HepG2 (cell line): ENCODE results near the gene RSPRY1. TPM values are rescaled to one million over a fixed set of nuclear protein-coding genes. Genes with fewer than 3 reads are reported as not detected.

Source experiments
- ATAC-seq: fragments of 200-7000 bp; cut with Tn5 transposase; 3 replicates; pipeline ENCODE4 v1.9.1; 2020; ENCODE audit warnings: mild to moderate bottlenecking, moderate library complexity
- BruUV-seq: library from RNA; stranded (reverse); fragments of 400-500 nt; replicated peaks from 2 replicates; lab custom pipeline; 2021; lab: Mats Ljungman, UMichigan
- CTCF ChIA-PET: fragments of 300-600 bp; formaldehyde crosslinking; extraction: SDS; loops from one replicate; lab custom pipeline; 2021; ENCODE audit warnings: low total read pairs, inconsistent platforms, low intra/inter-chr PET ratio; lab: Yijun Ruan, JAX
- POLR2A ChIA-PET: fragments of 350-600 bp; sonication (Branson Sonifier 250); formaldehyde crosslinking; loops from one replicate; lab custom pipeline; 2020; ENCODE audit warnings: antibody characterized with exemption, inconsistent platforms; lab: Yijun Ruan, JAX
- DNase-seq: peaks from one replicate; pipeline ENCODE4 v3.0.0-alpha.2; 2015; ENCODE audit warnings: low spot score
- FAIRE-seq: peaks from 3 replicates; lab custom pipeline; 2011; peaks lifted over from hg19 to GRCh38; lab: Jason Lieb, UNC
- H2AFZ ChIP-seq: one replicate; pipeline ENCODE4 v1.6.1; 2011; ENCODE audit warnings: low read length, inconsistent platforms
- H3K27ac ChIP-seq: fragments of 300-600 bp; 3 replicates; pipeline ENCODE4 v1.8.0; 2011; ENCODE audit warnings: mixed run types, mild to moderate bottlenecking, mixed read lengths, low read length, inconsistent platforms; ENCODE audit not compliant: insufficient read depth; ENCODE audit errors: extremely low read length
- H3K27me3 ChIP-seq, 2 experiments: fragments of 200-600 bp in 1 of 2; 2 replicates in 1 of 2; 3 replicates in 1 of 2; pipeline versions ENCODE4 v1.6.0 to v1.8.0; 2011; ENCODE audit warnings: low read length in 2 of 2, mild to moderate bottlenecking in 2 of 2, moderate library complexity in 2 of 2, inconsistent platforms in 1 of 2; ENCODE audit not compliant: insufficient read depth in 2 of 2, control insufficient read depth in 1 of 2
- H3K36me3 ChIP-seq, 2 experiments: fragments of 200-600 bp in 1 of 2; replicated peaks in 1 of 2; 2 replicates in 1 of 2; 3 replicates in 1 of 2; pipeline versions ENCODE4 v1.5.1 to v1.8.0; 2011; ENCODE audit warnings: low read length in 2 of 2, inconsistent platforms in 1 of 2; ENCODE audit not compliant: insufficient read depth in 2 of 2, control insufficient read depth in 1 of 2
- H3K4me1 ChIP-seq: 2 replicates; pipeline ENCODE4 v1.5.1; 2012; ENCODE audit warnings: low read length, inconsistent platforms; ENCODE audit not compliant: insufficient read depth
- H3K4me2 ChIP-seq: 2 replicates; pipeline ENCODE4 v1.6.0; 2011; ENCODE audit warnings: low read depth, low read length, inconsistent platforms
- H3K4me3 ChIP-seq, 3 experiments: fragments of 200-600 bp in 1 of 3; sonication (generic), shearing (Covaris generic) in 1 of 3; replicated peaks in 1 of 3; 2 replicates each; pipeline ENCODE4 v1.5.1; 2011 to 2016; ENCODE audit warnings: low read length in 3 of 3, inconsistent platforms in 2 of 3, low read depth in 2 of 3, mild to moderate bottlenecking in 2 of 3, control low read depth in 1 of 3, mixed read lengths in 1 of 3; ENCODE audit not compliant: insufficient read depth in 1 of 3
- H3K79me2 ChIP-seq: one replicate; pipeline ENCODE4 v1.6.1; 2011; ENCODE audit warnings: low read length, inconsistent platforms; ENCODE audit not compliant: insufficient read depth
- H3K9ac ChIP-seq: 2 replicates; pipeline ENCODE4 v1.6.0; 2011; ENCODE audit warnings: mild to moderate bottlenecking, low read depth, low read length, inconsistent platforms; ENCODE audit not compliant: insufficient read depth
- H3K9me3 ChIP-seq: 2 replicates; pipeline ENCODE4 v1.5.1; 2012; ENCODE audit warnings: mild to moderate bottlenecking, low read length
- H4K20me1 ChIP-seq: 2 replicates; pipeline ENCODE4 v1.6.0; 2011; ENCODE audit warnings: inconsistent platforms, mild to moderate bottlenecking, low read length, moderate library complexity; ENCODE audit not compliant: insufficient read depth
- AGO1 ChIP-seq: fragments of 200-400 bp; formaldehyde crosslinking; IDR thresholded peaks from 2 replicates; pipeline ENCODE4 v1.6.1; 2017; ENCODE audit warnings: mild to moderate bottlenecking, low read depth, low read length, moderate library complexity; ENCODE audit not compliant: poor library complexity, severe bottlenecking
- GZF1 ChIP-seq: sonication (generic); formaldehyde crosslinking; IDR thresholded peaks from 2 replicates; pipeline ENCODE4 v1.5.1; 2020; ENCODE audit warnings: mild to moderate bottlenecking, missing genetic modification reagents
- KAT2B ChIP-seq: fragments of 150-350 bp; IDR thresholded peaks from 2 replicates; pipeline ENCODE4 v1.6.1; 2014; ENCODE audit warnings: low read depth, low read length, borderline replicate concordance
- NPAS2 ChIP-seq: sonication (generic); formaldehyde crosslinking; IDR thresholded peaks from 2 replicates; pipeline ENCODE4 v1.8.0; 2022; ENCODE audit warnings: mild to moderate bottlenecking, missing genetic modification reagents, borderline replicate concordance
- NR2F1 ChIP-seq, 2 experiments: fragments of 450-650 bp in 1 of 2; formaldehyde crosslinking in 1 of 2; IDR thresholded peaks; 2 replicates each; pipeline versions ENCODE4 v1.5.0 to v1.6.1; 2016 to 2020; ENCODE audit warnings: mild to moderate bottlenecking in 1 of 2, missing compliant biosample characterization in 1 of 2, missing genetic modification reagents in 1 of 2, moderate library complexity in 1 of 2
- POLR2AphosphoS5 ChIP-seq: IDR thresholded peaks from 2 replicates; pipeline ENCODE4 v1.6.1; 2012; ENCODE audit warnings: low read depth, low read length
- PRPF4 ChIP-seq: fragments of 200-400 bp; formaldehyde crosslinking; IDR thresholded peaks from 2 replicates; pipeline ENCODE4 v1.6.1; 2016; ENCODE audit warnings: low read length, low read depth; ENCODE audit not compliant: poor library complexity, severe bottlenecking
- RBM39 ChIP-seq: fragments of 200-400 bp; formaldehyde crosslinking; IDR thresholded peaks from one replicate; pipeline ENCODE4 v1.6.1; 2018; ENCODE audit warnings: antibody characterized with exemption, mild to moderate bottlenecking, low read depth, low read length; ENCODE audit not compliant: poor library complexity, severe bottlenecking
- RCOR2 ChIP-seq: IDR thresholded peaks from 2 replicates; pipeline ENCODE4 v1.6.1; 2016; ENCODE audit warnings: missing biosample characterization, missing genetic modification reagents
- RORA ChIP-seq: sonication (generic); formaldehyde crosslinking; IDR thresholded peaks from 2 replicates; pipeline ENCODE4 v1.5.0; 2020; ENCODE audit warnings: mild to moderate bottlenecking, missing genetic modification reagents, moderate library complexity
- SMC3 ChIP-seq: IDR thresholded peaks from 2 replicates; pipeline ENCODE4 v1.6.1; 2011; ENCODE audit warnings: low read length, improper control_type of control experiment
- SRSF9 ChIP-seq: fragments of 200-400 bp; formaldehyde crosslinking; IDR thresholded peaks from 2 replicates; pipeline ENCODE4 v1.6.1; 2018; ENCODE audit warnings: borderline replicate concordance, mild to moderate bottlenecking, low read depth, low read length; ENCODE audit not compliant: insufficient read depth, poor library complexity, severe bottlenecking
- ZEB1 ChIP-seq: IDR thresholded peaks from 2 replicates; pipeline ENCODE4 v1.6.1; 2012; ENCODE audit warnings: mild to moderate bottlenecking, low read depth, inconsistent platforms; ENCODE audit not compliant: insufficient replicate concordance
- ZFP82 ChIP-seq: sonication (generic); formaldehyde crosslinking; IDR thresholded peaks from 2 replicates; pipeline ENCODE4 v1.5.1; 2020; ENCODE audit warnings: mild to moderate bottlenecking, missing genetic modification reagents, borderline replicate concordance
- ZNF121 ChIP-seq: sonication (generic); formaldehyde crosslinking; IDR thresholded peaks from 2 replicates; pipeline ENCODE4 v1.5.0; 2020; ENCODE audit warnings: mild to moderate bottlenecking, missing genetic modification reagents
- ZNF3 ChIP-seq: IDR thresholded peaks from 2 replicates; pipeline ENCODE4 v1.7.0; 2017; ENCODE audit warnings: inconsistent platforms
- ZNF530 ChIP-seq: sonication (generic); formaldehyde crosslinking; IDR thresholded peaks from 2 replicates; pipeline ENCODE4 v1.5.0; 2020; ENCODE audit warnings: low read depth, mild to moderate bottlenecking, missing genetic modification reagents
- ZNF552 ChIP-seq: sonication (generic); formaldehyde crosslinking; IDR thresholded peaks from 2 replicates; pipeline ENCODE4 v1.9.0; 2022; ENCODE audit warnings: missing genetic modification reagents, mild to moderate bottlenecking, borderline replicate concordance
- ZNF768 ChIP-seq: sonication (generic); formaldehyde crosslinking; IDR thresholded peaks from 2 replicates; pipeline ENCODE4 v1.4.0; 2020; ENCODE audit warnings: missing genetic modification reagents
- ZNF781 ChIP-seq: sonication (generic); formaldehyde crosslinking; IDR thresholded peaks from 2 replicates; pipeline ENCODE4 v1.5.1; 2020; ENCODE audit warnings: borderline replicate concordance, mild to moderate bottlenecking, missing genetic modification reagents; ENCODE audit errors: not compliant biosample characterization
- ZNF841 ChIP-seq: sonication (generic); formaldehyde crosslinking; IDR thresholded peaks from 2 replicates; pipeline ENCODE4 v1.8.1; 2023; ENCODE audit warnings: missing genetic modification reagents, borderline replicate concordance
- ZSCAN21 ChIP-seq: sonication (generic); formaldehyde crosslinking; IDR thresholded peaks from 2 replicates; pipeline ENCODE4 v1.8.0; 2022; ENCODE audit warnings: mild to moderate bottlenecking, missing genetic modification reagents, moderate library complexity, borderline replicate concordance
- WGBS: methylation state at CpG from one replicate; pipeline ENCODE4 v1.1.6; 2017; ENCODE audit warnings: low lambda C conversion rate; 5-methylcytosine and 5-hydroxymethylcytosine counted together
- in situ Hi-C: cut with HindIII; loops from 2 replicates; pipeline ENCODE4 v1.10.0; 2017; ENCODE audit warnings: low pct_unique_long_range_greater_than_20kb; ENCODE audit not compliant: extremely low pct_ligation_motif_present
- intact Hi-C: fragments of 100-400 bp; cut with micrococcal nuclease; formaldehyde crosslinking; loops from one replicate; pipeline ENCODE4 v1.10.0; 2022; ENCODE audit not compliant: unreplicated experiment
- polyA plus RNA-seq, 8 experiments: library from polyadenylated mRNA; depleted of rRNA in 3 of 8; stranded (reverse) in 7 of 8; unstranded in 1 of 8; fragments of >200 nt; fragmentation: Illumina TruSeq in 4 of 8; extraction: Trizol in 4 of 8; gene quantifications; 2 replicates each; pipeline versions ENCODE4 v1.2.1 to v1.2.3, GENCODE V29; 2011 to 2016; ENCODE audit warnings: low read depth in 4 of 8, missing spikeins in 1 of 8, mixed read lengths in 1 of 8; ENCODE audit not compliant: insufficient read depth in 1 of 8
- total RNA-seq, 5 experiments: library from RNA; depleted of rRNA; stranded (reverse); fragments of >200 nt; fragmentation: Illumina TruSeq; extraction: Trizol; gene quantifications; 2 replicates each; pipeline ENCODE4 v1.2.3, GENCODE V29; 2016; ENCODE audit warnings: low read depth in 1 of 5
- TF ChIP-seq, protein P1 (sequence below): sonication (generic); formaldehyde crosslinking; IDR thresholded peaks from 2 replicates; pipeline ENCODE4 v1.5.0; 2020; ENCODE audit warnings: mild to moderate bottlenecking, missing genetic modification reagents

Gene RSPRY1
- total and polyA plus RNA-seq, 2 of the 13 experiments (the other 11 are each of a cell fraction or from before 2014, with no cell fraction given): 53.4 to 61.0 TPM

DNA sequence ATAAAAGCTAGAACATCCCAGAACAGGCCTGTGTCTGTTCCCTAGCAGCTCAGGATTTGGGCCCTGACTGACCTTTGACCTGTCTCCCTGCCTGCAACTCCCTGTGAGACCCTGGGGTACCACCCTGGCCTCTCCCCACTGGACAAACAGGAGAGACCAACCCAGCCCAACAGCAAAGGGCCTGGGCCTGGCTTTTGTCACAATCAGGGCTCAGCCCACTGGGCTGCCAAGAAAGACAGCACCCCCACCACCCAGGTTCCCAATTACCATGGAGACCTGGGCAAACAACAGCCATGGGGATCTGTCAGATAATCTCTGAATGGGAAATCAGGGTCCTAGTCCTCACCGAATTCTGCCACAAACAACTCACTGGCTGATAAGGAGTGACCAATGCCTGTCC is 87.2 kb downstream of the RSPRY1 start (continued):
- no peak for TF ChIP-seq ZNF841 (CRISPR knock-in tag)
- TF ChIP-seq, protein P1, sequence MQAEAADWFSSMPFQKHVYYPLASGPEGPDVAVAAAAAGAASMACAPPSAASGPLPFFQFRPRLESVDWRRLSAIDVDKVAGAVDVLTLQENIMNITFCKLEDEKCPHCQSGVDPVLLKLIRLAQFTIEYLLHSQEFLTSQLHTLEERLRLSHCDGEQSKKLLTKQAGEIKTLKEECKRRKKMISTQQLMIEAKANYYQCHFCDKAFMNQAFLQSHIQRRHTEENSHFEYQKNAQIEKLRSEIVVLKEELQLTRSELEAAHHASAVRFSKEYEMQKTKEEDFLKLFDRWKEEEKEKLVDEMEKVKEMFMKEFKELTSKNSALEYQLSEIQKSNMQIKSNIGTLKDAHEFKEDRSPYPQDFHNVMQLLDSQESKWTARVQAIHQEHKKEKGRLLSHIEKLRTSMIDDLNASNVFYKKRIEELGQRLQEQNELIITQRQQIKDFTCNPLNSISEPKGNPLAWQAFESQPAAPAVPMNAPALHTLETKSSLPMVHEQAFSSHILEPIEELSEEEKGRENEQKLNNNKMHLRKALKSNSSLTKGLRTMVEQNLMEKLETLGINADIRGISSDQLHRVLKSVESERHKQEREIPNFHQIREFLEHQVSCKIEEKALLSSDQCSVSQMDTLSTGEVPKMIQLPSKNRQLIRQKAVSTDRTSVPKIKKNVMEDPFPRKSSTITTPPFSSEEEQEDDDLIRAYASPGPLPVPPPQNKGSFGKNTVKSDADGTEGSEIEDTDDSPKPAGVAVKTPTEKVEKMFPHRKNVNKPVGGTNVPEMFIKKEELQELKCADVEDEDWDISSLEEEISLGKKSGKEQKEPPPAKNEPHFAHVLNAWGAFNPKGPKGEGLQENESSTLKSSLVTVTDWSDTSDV (CRISPR knock-in tag): peak; percentile 31; the same call in 1 of the 2 replicates

DNA sequence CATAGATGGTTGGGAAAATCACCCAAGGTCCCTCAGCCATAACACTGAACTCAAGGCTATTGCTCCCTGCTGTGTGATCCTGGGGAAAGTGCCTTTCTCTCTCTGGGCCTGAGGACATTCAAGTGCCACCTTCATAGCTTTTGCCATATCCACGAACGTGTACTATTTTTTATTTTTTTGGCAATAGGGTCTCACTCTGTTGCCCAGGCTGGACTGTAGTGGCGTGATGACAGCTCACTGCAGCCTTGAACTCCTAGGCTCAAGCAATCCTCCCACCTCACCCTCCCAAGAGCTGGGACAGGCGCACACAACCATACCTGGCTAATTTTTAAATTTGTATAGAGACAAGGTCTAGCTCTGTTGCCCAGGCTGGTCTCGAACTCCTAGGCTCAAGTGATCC is 87.7 kb downstream of the RSPRY1 start:
- Histone ChIP-seq H3K9ac (no peak overlapping the region), H2AFZ (no peak overlapping the region), H3K36me3 (peaks cover 3 to 7% of the 10 kb centered on the region in 2 experiments; a peak in 2 of 5 replicates), H3K4me2 (no peak overlapping the region), H3K79me2 (peaks cover 45% of the 10 kb centered on the region), H3K4me1 (peaks cover 100% of the 10 kb centered on the region), H3K27me3 (no peaks in the 10 kb centered on the region), H3K9me3 (no peaks in the 10 kb centered on the region), H4K20me1 (peaks cover 11% of the 10 kb centered on the region; the same call in 1 of the 2 replicates), H3K27ac (peak overlapping the region; percentile 11), H3K4me3 (no peak overlapping the region)
- ATAC-seq (no peak), DNase-seq (no peak), FAIRE-seq (no peak)
- 86% methylated on average over 5 of the region's 5 CpGs for WGBS
- CTCF ChIA-PET: no interaction called here
- POLR2A ChIA-PET: no interaction called here
- intact Hi-C loops (no loop called here), in situ Hi-C loops (no loop called here)
- BruUV-seq: no TSS peak
- no peak for TF ChIP-seq ZSCAN21 (CRISPR knock-in tag)
- TF ChIP-seq ZEB1: no peak
- TF ChIP-seq ZNF530 (CRISPR knock-in tag): no peak
- no peak for TF ChIP-seq SRSF9
- TF ChIP-seq NPAS2 (CRISPR knock-in tag): no peak
- TF ChIP-seq GZF1: no peak
- no peak for TF ChIP-seq KAT2B
- peak; percentile 63; the same call in 1 of the 2 replicates for TF ChIP-seq ZFP82 (CRISPR knock-in tag)
- TF ChIP-seq ZNF768 (CRISPR knock-in tag): peak; percentile 78; the same call in 1 of the 2 replicates
- 0 out of 2 replicates have a peak, but pooled peaks have one; percentile 2 for TF ChIP-seq ZNF552 (CRISPR knock-in tag)
- no peak for TF ChIP-seq PRPF4
- no peak for TF ChIP-seq SMC3
- TF ChIP-seq RORA (CRISPR knock-in tag): no peak
- TF ChIP-seq ZNF3 (CRISPR knock-in tag): no peak
- no peak for TF ChIP-seq RCOR2 (CRISPR knock-in tag)
- no peak for TF ChIP-seq RBM39
- no peak for TF ChIP-seq AGO1
- no peak for TF ChIP-seq POLR2AphosphoS5
- no peak for TF ChIP-seq NR2F1 (CRISPR knock-in tag; IDR thresholded peaks at IDR 0.05)
- peak; percentile 95 for TF ChIP-seq ZNF121 (CRISPR knock-in tag)
- no peak for TF ChIP-seq ZNF781 (CRISPR knock-in tag)
